MM.1S (cell line): Measurements from ENCODE around the gene MTA3.

Experiments used
- DNase-seq: peaks from one replicate; pipeline ENCODE4 v3.0.0-alpha.2; 2015
- H2AFZ ChIP-seq: fragments of 300-600 bp; sonication (generic); 2 replicates; pipeline ENCODE4 v1.6.0; 2016; ENCODE audit warnings: antibody characterized with exemption, low read length
- H3F3A ChIP-seq: fragments of 300-600 bp; sonication (generic); 2 replicates; pipeline ENCODE4 v1.6.1; 2016; ENCODE audit warnings: mild to moderate bottlenecking, antibody characterized with exemption, low read length, moderate library complexity, mixed read lengths; ENCODE audit not compliant: insufficient read depth
- H3K27ac ChIP-seq: fragments of 300-600 bp; sonication (generic); 2 replicates; pipeline ENCODE4 v1.5.1; 2016; ENCODE audit warnings: mild to moderate bottlenecking, low read length
- H3K27me3 ChIP-seq: fragments of 300-600 bp; sonication (generic); replicated peaks from 2 replicates; pipeline ENCODE4 v1.6.0; 2016; ENCODE audit warnings: low read length; ENCODE audit not compliant: insufficient read depth
- H3K36me3 ChIP-seq: fragments of 300-600 bp; sonication (generic); replicated peaks from 2 replicates; pipeline ENCODE4 v1.6.1; 2016; ENCODE audit warnings: mild to moderate bottlenecking, low read length, mixed read lengths; ENCODE audit not compliant: insufficient read depth
- H3K4me1 ChIP-seq: fragments of 300-600 bp; sonication (generic); 2 replicates; pipeline ENCODE4 v1.6.1; 2016; ENCODE audit warnings: low read length, mixed read lengths
- H3K4me2 ChIP-seq: fragments of 300-600 bp; sonication (generic); 2 replicates; pipeline ENCODE4 v1.6.0; 2016; ENCODE audit warnings: low read depth, low read length
- H3K4me3 ChIP-seq: fragments of 300-600 bp; sonication (generic); 2 replicates; pipeline ENCODE4 v1.5.1; 2016; ENCODE audit warnings: low read length, mixed read lengths
- H3K79me2 ChIP-seq: fragments of 300-600 bp; sonication (generic); 2 replicates; pipeline ENCODE4 v1.6.1; 2016; ENCODE audit warnings: mixed run types, low read length, mixed read lengths
- H3K9ac ChIP-seq: fragments of 300-600 bp; sonication (generic); 2 replicates; pipeline ENCODE4 v1.6.1; 2016; ENCODE audit warnings: low read length, mixed read lengths
- H3K9me2 ChIP-seq: fragments of 300-600 bp; sonication (generic); replicated peaks from 2 replicates; pipeline ENCODE4 v1.6.1; 2016; ENCODE audit warnings: mild to moderate bottlenecking, low read length, mixed read lengths; ENCODE audit not compliant: insufficient read depth
- H3K9me3 ChIP-seq: fragments of 300-600 bp; sonication (generic); replicated peaks from 2 replicates; pipeline ENCODE4 v1.6.1; 2016; ENCODE audit warnings: mild to moderate bottlenecking, low read length, mixed read lengths; ENCODE audit not compliant: insufficient read depth
- H4K20me1 ChIP-seq: fragments of 300-600 bp; sonication (generic); 2 replicates; pipeline ENCODE4 v1.6.1; 2016; ENCODE audit warnings: mild to moderate bottlenecking, low read length, moderate library complexity, mixed read lengths; ENCODE audit not compliant: insufficient read depth
- EZH2 ChIP-seq: fragments of 300-600 bp; sonication (generic); optimal IDR thresholded peaks from 2 replicates; pipeline ENCODE3; 2017; ENCODE audit warnings: low read depth, mild to moderate bottlenecking, antibody characterized with exemption, low read length, mixed read lengths
- EZH2phosphoT487 ChIP-seq: fragments of 300-600 bp; sonication (generic); IDR thresholded peaks from 2 replicates; pipeline ENCODE4 v1.6.1; 2018; ENCODE audit warnings: antibody characterized with exemption, low read length
- TF ChIP-seq, protein P1 (sequence below): fragments of 300-600 bp; sonication (generic); IDR thresholded peaks from 2 replicates; pipeline ENCODE4 v1.5.1; 2016; ENCODE audit warnings: antibody characterized with exemption, low read length, mixed read lengths

MTA3 gene

DNA sequence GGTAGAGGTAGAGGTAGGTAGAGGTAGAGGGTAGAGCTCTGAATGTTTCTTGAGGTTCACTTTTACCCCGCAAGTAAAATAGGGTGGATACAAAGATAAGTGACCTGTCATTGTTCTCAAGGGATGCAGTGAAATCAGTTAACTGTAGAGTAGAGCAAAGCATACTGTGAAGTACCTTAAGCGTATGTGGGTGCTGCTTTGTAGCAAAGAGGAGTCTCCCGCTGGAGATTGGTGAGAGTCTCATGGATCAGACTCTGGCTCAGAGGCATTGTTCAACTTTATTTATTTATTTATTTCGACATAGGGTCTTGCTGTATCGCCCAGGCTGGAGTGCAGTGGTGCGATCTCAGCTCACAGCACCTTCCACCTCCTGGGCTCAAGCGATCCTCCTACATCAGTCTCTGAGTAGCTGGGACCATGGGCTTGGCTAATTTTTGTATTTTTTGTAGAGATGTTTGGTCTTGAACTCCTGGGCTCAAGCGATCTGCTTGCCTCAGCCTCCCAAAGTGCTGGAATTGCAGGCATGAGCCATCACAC is 38.7 kb downstream of the MTA3 start:
- TF ChIP-seq, protein P1, sequence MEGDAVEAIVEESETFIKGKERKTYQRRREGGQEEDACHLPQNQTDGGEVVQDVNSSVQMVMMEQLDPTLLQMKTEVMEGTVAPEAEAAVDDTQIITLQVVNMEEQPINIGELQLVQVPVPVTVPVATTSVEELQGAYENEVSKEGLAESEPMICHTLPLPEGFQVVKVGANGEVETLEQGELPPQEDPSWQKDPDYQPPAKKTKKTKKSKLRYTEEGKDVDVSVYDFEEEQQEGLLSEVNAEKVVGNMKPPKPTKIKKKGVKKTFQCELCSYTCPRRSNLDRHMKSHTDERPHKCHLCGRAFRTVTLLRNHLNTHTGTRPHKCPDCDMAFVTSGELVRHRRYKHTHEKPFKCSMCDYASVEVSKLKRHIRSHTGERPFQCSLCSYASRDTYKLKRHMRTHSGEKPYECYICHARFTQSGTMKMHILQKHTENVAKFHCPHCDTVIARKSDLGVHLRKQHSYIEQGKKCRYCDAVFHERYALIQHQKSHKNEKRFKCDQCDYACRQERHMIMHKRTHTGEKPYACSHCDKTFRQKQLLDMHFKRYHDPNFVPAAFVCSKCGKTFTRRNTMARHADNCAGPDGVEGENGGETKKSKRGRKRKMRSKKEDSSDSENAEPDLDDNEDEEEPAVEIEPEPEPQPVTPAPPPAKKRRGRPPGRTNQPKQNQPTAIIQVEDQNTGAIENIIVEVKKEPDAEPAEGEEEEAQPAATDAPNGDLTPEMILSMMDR: no peak
- TF ChIP-seq EZH2: no peak
- no peak for TF ChIP-seq EZH2phosphoT487
- DNase-seq: no peak
- Histone ChIP-seq H3K27me3 (no peaks in the 10 kb centered on the region), H3K79me2 (no peaks in the 10 kb centered on the region), H3K4me2 (no peak overlapping the region), H3K27ac (no peak overlapping the region), H3K9ac (no peak overlapping the region), H3K4me1 (no peaks in the 10 kb centered on the region), H2AFZ (no peak overlapping the region), H3K4me3 (no peak overlapping the region), H3K9me2 (no peaks in the 10 kb centered on the region), H3F3A (no peaks in the 10 kb centered on the region), H3K9me3 (no peaks in the 10 kb centered on the region), H3K36me3 (no peaks in the 10 kb centered on the region), H4K20me1 (no peaks in the 10 kb centered on the region)

DNA sequence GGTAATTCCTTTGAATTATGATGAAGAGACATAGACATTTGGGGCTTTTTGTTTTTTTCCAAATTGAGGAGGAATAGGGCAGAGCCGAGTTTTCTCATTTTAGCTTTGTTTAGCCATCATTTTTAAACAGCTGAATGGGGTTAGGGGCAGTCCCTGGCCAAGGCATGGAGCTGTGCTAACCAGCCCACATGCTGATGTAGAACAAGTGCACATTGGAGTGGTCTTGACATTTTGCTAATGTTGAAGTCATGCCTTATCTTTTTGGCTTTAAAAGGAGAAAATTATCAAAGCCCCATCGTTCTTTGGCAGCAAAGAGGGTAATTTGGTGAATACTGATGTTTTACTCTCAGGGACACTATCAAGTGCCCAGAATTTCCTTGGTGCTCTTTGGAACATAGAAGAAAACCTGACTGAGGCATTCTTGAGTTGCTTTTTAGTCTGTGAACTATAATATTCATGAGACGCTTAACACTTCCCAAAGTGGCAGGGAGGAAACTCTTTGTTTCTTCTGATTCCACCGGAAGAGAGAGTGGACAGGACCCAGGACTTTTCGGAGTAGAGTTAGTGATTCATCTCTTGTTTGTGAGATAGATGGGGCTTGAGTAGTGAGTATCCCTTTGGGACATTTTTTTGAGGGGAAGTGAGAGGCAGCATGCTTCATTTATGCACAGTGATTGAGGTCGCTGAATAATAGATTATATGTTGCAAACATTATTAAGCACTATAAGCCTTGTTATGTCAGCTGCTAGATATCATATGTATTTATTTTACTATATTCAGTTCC is 45.0 kb downstream of the MTA3 start:
- TF ChIP-seq EZH2: no peak
- H3K27ac ChIP-seq: no peak overlapping the region
- H3K4me1 ChIP-seq: no peaks in the 10 kb centered on the region
- no peaks in the 10 kb centered on the region for H3K27me3 ChIP-seq
- no peaks in the 10 kb centered on the region for H3K9me3 ChIP-seq
- no peak for DNase-seq
- no peak overlapping the region for H2AFZ ChIP-seq
- H3K79me2 ChIP-seq: no peaks in the 10 kb centered on the region
- H3F3A ChIP-seq: no peaks in the 10 kb centered on the region
- no peak overlapping the region for H3K9ac ChIP-seq
- no peaks in the 10 kb centered on the region for H3K9me2 ChIP-seq
- no peaks in the 10 kb centered on the region for H4K20me1 ChIP-seq
- H3K36me3 ChIP-seq: no peaks in the 10 kb centered on the region
- no peak overlapping the region for H3K4me3 ChIP-seq
- no peak overlapping the region for H3K4me2 ChIP-seq

DNA sequence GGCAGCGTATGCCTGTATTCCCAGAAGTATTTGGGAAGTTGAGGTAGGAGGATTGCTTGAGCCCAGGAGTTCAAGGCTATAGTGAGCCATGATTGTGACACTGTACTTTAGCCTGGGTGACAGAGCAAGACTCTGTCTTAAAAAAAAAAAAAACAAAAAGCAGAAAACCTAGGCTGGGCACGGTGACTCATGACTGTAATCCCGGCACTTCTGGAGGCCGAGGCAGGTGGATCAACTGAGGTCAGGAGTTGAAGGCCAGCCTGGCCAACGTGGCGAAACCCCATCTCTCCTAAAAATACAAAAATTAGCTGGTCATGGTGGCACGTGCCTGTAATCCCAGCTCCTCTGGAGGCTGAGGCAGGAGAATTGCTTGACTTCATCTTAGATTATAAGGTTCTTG is 46.4 kb downstream of the MTA3 start:
- Histone ChIP-seq H4K20me1 (no peaks in the 10 kb centered on the region), H3K9me3 (no peaks in the 10 kb centered on the region), H3K4me3 (no peak overlapping the region), H3K27ac (no peak overlapping the region), H3K4me2 (no peak overlapping the region), H3K27me3 (no peaks in the 10 kb centered on the region), H3K79me2 (no peaks in the 10 kb centered on the region), H3K4me1 (no peaks in the 10 kb centered on the region), H3F3A (no peaks in the 10 kb centered on the region), H3K9ac (no peak overlapping the region), H2AFZ (no peak overlapping the region), H3K36me3 (no peaks in the 10 kb centered on the region), H3K9me2 (no peaks in the 10 kb centered on the region)
- no peak for DNase-seq
- no peak for TF ChIP-seq EZH2phosphoT487
- TF ChIP-seq, protein P1: no peak
- TF ChIP-seq EZH2: no peak

DNA sequence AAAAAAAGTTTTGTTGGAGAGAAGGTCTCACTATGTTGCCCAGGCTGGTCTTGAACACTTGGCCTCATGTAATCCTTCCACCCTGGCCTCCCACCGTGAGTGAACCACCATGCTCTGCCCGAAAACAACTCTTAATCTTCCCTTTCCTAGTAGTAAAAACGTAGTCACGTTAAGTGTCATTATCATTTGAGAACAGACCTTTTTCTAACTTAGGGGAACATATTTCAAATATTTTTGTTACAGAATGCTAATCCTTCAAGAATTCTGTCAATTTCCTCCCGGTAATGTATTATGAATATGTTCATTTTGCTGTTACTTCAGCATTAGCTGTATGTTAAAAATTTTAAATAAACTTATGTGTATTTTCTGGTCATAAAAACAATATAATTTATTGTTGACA is 49.7 kb downstream of the MTA3 start:
- Histone ChIP-seq H4K20me1 (no peaks in the 10 kb centered on the region), H3K4me1 (no peaks in the 10 kb centered on the region), H3K27ac (no peak overlapping the region), H3F3A (no peaks in the 10 kb centered on the region), H3K9ac (no peak overlapping the region), H3K79me2 (no peaks in the 10 kb centered on the region), H2AFZ (no peak overlapping the region), H3K36me3 (no peaks in the 10 kb centered on the region), H3K4me2 (no peak overlapping the region), H3K27me3 (no peaks in the 10 kb centered on the region), H3K4me3 (no peak overlapping the region), H3K9me3 (no peaks in the 10 kb centered on the region), H3K9me2 (no peaks in the 10 kb centered on the region)
- no peak for DNase-seq
- TF ChIP-seq EZH2phosphoT487 (no peak), EZH2 (no peak)
- TF ChIP-seq, protein P1: no peak
